ENCODE results near the gene RAMAC.
"Not testable (repeated sequence)": the region's sequence is repeated elsewhere in the genome, so short reads cannot be mapped to it uniquely, and the experiment has no call there.

The RAMAC gene

DNA sequence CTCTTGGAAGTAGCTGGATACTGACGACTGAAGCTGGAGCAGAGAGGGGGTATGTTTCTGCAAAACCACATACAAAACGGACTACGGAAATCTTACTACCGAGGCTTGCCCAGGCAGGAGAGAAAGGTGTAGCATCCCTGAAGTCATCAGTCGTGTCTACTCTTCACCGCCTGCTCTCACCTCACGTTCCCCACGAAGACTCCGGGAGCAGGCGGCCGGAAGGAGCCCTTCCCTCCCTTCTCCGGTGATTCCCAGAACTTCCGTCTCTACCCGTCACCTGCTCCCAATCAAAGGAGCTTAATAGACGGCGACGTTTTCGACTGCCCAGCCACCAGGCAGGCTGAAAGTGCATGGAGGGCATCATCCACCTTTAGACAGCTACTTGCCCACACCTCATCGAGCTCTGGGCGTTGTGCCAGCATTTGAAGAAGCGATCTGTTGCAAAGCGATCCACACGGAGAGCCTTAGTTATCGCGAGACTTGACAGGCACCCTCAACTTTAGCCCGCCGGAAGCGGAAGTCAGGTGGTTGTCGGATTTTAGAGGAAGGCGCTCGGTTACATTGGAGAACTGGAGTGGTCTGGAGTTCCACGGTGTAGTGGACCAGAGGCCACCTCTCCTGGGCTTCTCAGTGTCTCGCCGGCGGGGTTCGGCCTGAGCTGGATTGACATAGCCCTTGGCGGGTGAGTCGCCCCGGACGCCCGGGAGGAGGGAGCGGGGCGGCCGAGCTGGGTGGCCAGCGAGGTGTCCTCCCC is at the start of gene RAMAC:
RAMAC (plus strand) TSS at position 523 of the 754 bp plus-strand sequence. CDS start 2,809 bp downstream, outside the sequence.
- peak; percentile 98 for DNase-seq

- no peak for DNase-seq
These were observed 48.9 kb upstream of the RAMAC start for GRCh38 chr15:82936966-82937711.

GRCh38 chr15:82937712-82938058 is 48.3 kb upstream of the RAMAC start:
- DNase-seq, result no peak

DNA sequence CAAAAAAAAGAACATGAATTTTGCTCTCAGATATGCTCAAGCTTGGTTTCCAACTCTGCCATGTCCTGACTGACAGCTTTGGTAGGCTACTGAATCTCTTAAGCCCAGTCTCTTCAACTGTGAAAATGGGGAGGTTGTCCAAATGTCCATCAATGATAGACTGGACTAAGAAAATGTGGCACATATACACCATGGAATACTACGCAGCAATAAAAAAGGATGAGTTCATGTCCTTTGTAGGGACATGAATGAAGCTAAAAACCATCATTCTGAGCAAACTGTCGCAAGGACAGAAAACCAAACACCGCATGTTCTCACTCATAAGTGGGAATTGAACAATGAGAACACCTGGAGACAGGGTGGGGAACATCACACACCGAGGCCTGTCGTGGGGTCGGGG is 46.3 kb upstream of the RAMAC start:
- DNase-seq, result not testable (repeated sequence)

- no peak for DNase-seq
These were observed 43.3 kb upstream of the RAMAC start for GRCh38 chr15:82942691-82943090.

DNA sequence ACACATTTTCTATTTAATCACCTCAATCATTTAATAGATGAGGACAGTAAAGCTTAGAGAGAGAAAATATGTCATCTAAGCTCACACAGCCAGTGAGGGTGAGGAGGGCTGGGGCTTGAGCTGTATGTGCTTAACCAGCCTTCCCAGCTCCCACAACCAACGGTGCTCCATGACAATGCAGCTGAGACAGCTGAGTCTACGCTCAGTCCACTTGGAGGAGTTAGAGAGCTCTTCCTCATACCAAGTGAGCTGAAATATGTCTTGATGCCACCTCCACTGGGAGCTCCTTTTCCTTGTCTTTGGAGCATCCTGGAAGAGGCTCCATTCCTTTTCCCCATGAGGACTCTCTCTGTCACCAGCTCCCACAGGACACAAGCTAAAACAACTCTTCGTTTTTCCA is 42.8 kb upstream of the RAMAC start:
- no peak for DNase-seq

- DNase-seq, result no peak
These were observed 42.0 kb upstream of the RAMAC start for GRCh38 chr15:82944056-82944455.

DNA sequence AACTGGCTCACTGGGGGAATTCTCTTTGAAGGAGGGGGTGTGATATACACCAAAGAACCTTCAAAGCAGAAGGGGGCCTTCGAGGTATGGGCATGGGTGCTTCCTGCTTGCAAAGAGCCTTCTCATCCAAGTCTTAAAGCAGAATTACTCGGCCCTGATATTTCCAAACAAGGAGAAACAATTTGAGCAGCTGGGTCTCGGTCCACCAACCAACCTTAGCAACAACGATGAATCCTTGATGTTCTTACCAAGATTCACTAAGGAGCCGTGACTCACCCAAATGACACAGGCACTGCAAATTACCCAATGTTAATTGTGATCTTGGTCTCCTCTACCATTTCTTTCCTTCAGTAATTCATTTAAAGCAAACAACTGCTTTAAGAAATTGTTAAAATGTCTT is 41.2 kb upstream of the RAMAC start:
- DNase-seq, result no peak

GRCh38 chr15:82945326-82945725 is 40.7 kb upstream of the RAMAC start:
- no peak for DNase-seq

- DNase-seq, result no peak
These were observed 39.8 kb upstream of the RAMAC start for GRCh38 chr15:82946155-82946701.

DNA sequence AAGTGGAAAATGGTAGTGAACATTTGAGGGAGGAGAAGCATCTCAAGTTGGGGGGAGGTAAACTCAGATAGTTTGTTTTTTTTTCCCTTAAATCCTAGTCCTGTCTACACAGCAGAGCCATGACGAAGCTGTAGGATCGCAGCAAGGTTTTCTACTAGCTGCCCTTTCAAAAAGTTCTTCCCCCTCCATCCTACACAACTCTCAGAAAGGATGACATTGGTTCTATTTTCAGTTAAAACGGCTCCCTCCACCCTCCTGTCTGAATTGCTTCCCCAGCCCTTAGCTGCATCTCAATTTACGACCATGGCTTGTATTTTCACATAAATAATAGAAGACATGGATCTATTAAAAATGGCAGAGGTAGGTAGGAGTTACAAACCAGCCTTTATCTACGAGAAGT is 35.7 kb upstream of the RAMAC start:
- no peak for DNase-seq

DNA sequence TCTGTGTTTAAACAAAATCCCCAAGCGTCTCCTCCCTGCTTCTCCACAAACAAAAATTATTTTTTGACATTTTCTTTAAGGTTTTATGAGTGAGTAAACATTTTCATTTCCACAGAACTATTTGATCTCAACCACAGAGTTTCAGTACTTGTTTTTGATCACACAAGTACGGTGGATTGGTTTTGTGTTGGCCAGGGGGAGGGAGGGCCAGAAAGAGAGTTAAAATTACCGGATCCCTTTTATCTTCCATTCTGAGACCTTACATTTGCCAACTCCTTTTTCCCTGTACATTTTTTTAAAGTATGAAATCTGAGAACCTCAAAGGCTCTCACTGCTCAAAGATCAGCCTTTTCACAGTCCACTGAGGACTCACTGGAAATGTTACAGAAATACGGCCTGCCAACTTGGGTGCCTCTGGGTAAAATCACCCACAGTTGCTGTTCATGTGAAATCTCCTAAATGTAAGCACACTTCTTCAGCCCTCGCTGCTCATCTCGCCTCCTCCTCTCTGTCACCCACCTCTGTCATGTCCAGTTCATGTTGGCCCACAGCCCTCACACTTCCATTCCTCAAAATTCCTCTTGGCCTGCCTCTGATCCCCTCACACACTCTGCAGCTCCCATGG is 35.2 kb upstream of the RAMAC start:
- no peak for DNase-seq

DNA sequence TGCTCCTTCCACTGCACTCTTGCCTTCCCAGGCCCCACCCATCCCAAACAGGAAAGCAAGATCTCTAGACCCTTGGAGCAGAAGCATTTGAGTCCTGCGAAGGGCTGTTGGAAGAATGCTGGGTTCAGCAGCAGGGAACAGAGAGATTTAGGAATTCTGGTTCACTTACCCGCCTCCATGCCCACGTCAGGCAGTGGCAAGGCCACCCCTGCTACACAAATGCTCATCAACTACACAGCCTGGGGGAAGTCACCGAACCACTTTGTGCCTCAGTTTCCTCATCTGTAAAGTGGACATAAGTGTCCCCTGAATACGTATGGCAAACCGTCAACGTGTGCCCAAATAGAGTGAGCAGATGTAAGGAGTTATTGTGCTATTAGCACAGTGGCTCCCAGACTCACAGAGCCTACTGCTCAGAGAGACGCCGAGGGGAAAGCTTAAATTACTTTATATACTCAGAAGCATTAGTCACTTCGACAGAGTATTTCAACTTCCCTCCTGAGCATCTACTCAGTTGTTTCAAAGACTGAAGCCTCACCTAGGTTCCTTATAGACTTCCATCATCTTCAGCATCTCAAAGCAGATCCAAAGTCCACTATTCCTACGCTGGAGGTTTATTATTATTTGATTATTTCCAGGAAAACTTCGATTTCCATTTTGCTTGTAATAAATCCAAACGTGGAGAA is 34.4 kb upstream of the RAMAC start:
- DNase-seq, result peak; percentile 9

- DNase-seq, result peak; percentile 25
These were observed 33.6 kb upstream of the RAMAC start, which contains the start of gene HOMER2 for GRCh38 chr15:82952158-82953081. Gene HOMER2, minus strand, starts transcription at chr15:82952720. Its CDS starts 185 bp downstream, at chr15:82952535.

- no peak for DNase-seq
These were observed 27.4 kb upstream of the RAMAC start for GRCh38 chr15:82958638-82959037.

DNA sequence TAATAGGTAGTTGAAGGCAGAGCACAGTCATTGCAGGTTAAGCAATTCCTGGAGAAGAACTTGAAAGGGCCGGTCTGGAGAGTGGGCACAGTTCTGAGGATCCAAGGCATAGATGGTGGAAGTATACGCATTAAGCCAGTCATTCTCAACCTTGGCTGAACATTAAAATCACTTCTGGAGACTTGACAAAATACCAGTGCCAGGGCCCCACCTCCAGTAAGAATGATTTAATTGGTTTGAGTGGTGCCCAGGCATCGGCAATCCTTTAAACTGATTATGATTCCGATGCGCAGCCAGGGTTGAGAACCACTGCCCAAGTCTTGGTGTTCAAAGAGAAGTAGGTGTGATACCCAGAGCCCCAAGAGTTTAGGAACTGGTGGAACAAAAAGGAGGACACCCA is 26.6 kb upstream of the RAMAC start:
- no peak for DNase-seq

- DNase-seq, result no peak
These were observed 25.2 kb upstream of the RAMAC start for GRCh38 chr15:82960766-82961165.

- DNase-seq, result no peak
These were observed 22.3 kb upstream of the RAMAC start for GRCh38 chr15:82963471-82964341.

DNA sequence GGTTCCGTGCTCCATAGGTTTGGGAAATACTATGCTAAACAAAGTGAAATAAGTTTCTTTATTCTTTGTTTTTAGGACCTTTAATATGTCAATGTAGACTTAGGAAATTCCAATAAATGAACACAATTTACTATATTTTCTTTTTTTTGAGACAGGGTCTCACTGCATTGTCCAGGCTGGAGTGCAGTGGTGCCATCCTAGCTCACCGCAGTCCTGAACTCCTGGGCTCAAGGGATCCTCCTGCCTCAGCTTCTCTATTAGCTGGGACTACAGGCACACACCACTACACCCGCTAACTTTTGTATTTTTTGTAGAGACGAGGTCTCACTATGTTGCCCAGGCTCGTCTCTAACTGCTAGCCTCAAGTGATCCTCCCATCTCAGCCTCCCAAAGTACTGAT is 21.1 kb upstream of the RAMAC start:
- no peak for DNase-seq

DNA sequence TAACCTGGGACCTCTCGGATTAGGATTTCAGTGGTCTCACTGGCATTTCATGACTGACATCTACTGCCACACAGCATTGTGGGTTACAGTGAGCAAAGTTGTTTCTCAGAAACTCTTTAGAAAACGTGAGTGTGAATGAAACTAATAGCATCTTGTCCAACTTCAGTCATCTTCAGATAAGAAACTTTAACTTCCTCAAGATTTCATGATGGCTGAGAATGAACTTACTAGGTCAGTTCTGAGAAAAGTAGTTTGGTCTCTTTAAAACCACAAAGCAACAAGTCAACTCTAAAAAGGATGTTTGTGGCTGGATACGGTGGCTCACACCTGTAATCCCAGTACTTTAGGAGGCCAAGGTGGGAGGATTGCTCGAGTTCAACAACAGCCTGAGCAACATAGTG is 19.3 kb upstream of the RAMAC start:
- DNase-seq, result no peak

DNA sequence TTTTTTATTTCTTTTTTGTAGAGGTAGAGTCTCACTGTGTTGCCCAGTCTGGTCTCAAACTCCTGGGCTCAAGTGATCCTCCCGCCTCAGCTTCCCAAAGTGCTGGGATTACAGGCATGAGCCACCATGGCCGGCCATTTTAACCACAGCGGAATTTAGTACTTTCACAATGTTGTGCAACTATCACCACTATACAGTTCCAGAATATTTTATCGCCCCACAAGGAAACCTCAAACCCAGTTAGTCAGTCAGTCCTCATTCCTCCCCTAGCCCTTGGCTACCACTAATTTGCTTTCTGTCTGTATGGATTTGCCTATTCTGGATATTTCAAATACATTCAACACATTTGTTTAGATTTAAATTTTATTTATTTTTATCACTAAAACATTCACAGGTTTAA is 17.9 kb upstream of the RAMAC start:
- DNase-seq, result no peak
